ENCODE results near the gene NCOA3.
A peak's percentile ranks its signal among the peaks of the same experiment; 100 is the strongest.
"Not testable (repeated sequence)": the region's sequence is repeated elsewhere in the genome, so short reads cannot be mapped to it uniquely, and the experiment has no call there.

Gene NCOA3

GRCh38 chr20:47468290-47469050 lies 33.2 kb upstream of the NCOA3 start:
- DNase-seq: peak; percentile 46

GRCh38 chr20:47475419-47476044 lies 26.2 kb upstream of the NCOA3 start:
- DNase-seq: no peak

- DNase-seq: no peak
These were observed 25.2 kb upstream of the NCOA3 start for GRCh38 chr20:47476452-47476851.

DNA sequence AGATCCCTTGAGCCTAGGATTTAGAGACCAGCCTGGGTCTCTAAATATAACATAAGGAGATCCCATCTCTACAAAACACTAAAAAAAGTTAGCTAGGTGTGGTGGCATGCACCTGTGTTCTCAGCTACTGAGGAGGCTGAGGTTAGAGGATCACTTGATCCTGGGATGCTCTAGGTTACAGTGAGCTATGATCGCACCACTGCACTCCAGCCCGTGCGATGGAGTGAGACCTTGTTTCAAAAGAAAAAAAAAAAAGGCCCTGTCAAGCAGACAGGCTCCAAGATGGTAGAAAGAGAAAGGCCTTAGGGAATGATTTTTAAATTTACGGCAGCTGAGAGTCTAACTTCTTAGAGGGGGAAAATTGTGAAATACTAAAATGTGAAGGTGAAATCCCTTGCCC lies 22.6 kb upstream of the NCOA3 start:
- DNase-seq: no peak

DNA sequence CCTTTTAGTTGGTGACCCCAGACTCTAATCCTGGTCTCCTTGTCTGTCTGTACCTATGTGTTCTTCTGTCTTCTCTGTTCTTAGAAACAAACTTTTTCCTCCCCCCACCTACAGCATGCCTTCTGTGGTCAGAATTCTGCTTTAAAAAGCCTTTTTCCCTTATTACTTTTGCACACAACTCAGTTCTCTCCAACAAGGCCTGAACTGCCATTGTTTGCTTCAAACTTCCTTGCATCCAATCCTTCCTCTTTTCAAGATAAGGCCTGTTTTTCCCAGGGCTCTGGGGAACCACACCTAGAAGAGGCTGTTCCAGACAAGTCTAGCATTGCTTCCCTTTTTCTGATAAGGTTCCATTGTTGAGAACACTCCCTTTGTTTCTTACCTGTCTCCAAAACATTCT lies 22.2 kb upstream of the NCOA3 start:
- DNase-seq: no peak

GRCh38 chr20:47480239-47480638 lies 21.4 kb upstream of the NCOA3 start:
- no peak for DNase-seq

DNA sequence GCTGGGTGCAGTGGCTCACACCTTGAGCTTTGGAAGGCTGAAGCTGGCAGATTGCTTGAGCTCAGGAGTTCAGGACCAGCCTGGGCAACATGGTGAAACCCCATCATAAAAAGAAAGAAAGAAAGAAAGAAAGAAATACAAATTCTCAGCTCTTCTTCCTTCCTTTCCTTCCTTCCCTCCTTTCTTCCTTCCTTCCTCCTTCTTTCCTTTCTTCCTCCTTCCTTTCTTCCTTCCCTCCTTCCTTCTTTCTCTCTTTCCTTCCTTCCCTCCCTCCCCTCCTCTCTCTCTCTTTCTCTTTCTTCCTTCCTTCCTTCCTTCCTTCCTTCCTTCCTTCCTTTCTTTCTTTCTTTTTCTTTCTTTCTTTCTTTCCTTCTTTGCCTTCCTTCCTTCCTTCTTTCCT lies 21.0 kb upstream of the NCOA3 start:
- no peak for DNase-seq

DNA sequence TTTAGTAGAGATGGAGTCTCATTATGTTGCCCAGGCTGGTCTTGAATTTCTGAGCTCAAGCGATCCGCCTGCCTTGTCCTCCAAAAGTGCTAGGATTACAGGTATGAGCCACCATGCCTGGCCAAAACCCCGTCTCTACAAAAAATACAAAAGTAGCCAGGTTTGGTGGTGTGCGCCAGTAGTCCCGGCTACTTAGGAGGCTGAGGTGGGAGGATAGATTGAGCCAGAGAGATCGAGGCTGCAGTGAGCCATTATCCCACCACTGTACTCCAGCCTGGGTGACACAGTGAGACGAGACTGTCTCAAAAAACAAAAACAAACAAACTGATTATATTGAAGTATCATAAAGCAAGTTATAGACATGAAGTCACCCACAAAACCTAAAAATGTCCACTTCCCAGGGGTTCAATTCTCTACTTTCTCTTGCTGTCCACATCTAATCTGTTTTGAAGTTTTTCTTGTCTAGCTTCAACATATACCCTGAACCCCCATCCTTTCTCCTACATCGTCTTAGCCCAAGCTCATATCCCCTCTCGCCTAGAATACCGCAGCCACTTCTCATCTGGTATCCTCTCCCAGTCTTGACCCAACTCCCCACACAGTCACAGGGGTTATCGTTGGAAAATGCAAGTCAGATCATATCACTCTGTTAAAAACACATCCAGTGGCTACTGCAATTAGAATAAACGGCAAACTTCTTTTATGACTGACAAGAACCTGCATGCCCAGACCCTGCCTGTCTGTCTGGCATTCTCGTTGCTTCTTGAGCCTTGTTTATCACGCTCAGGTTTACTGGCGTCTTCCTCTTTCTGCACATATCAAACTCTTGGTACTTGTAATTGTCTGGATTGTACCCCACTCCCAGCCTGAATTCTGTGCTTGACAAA lies 20.1 kb upstream of the NCOA3 start:
- no peak for DNase-seq

- no peak for DNase-seq
These were observed 19.0 kb upstream of the NCOA3 start for GRCh38 chr20:47482705-47483104.

DNA sequence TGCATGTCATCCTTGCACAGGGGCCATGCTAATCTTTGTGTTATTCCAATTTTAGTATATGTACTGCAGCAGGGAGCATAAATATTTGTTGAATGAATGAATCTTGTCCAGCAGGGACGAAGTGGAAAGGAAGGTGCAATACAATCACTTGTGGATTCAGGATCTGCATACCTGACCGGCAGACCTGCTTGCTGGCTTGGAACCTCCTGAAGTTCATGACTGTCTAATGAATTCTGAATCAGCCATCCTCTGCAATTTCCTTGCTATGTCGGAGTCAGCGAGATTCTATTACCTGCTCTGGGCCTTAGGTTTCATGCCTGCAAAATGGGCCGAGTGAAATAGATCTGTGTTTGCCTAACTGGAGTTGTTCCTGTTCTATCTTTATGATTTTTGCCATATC lies 17.4 kb upstream of the NCOA3 start:
- DNase-seq: no peak

DNA sequence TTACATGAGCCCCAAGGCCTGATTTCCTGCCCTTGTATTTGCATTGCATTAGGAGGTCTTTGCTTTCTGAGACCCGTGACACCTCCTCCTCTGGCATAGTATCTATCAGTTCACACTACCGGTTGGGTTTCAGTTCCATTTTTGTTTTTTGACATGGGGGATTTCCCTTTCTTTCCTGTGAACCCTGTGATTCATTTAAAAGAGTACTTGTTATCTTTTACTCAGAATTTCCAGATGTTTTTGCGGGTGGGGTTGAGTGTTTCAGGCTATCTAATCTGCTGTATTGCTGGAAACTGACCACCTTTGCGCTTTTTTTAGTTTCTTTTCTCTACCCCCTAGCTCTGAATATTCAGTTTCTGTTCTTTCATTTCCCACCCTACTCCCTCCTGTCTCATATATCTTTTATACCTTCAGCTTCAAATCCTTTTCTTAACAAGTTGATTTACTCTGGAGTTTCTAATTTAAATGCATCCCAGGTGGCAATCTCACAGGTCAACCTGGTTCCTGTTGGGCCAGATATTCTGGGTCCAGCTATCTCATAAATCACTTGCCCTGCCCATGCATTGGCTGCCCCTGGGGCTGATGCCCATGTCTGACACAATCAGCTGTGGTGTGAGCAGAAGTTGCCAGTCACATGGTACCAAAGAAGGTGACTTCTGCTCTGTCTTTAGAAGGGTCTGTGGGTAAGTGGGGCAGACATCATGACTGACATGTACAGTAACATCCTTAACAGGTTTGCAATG lies 14.3 kb upstream of the NCOA3 start:
- no peak for DNase-seq

DNA sequence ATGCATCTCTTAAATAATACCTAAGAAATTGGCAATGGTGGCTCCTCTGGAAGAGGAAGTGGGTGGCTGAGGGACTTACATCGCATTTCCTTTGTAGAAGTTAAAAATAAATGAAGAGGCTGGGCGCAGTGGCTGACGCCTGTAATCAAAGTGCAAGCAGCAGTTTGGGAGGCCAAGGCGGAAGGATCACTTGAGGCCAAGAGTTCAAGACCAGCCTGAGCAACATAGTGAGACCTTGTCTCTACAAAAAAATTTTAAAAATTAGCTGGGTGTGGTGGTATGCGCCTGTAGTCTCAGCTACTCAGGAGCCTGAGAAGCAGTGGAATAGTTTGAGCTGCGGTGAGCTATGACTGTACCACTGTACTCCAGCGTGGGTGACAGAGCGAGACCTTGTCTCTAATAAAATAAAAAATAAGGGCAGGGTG lies 12.2 kb upstream of the NCOA3 start:
- no peak for DNase-seq

- no peak for DNase-seq
These were observed 10.9 kb upstream of the NCOA3 start for GRCh38 chr20:47490795-47491194.

DNA sequence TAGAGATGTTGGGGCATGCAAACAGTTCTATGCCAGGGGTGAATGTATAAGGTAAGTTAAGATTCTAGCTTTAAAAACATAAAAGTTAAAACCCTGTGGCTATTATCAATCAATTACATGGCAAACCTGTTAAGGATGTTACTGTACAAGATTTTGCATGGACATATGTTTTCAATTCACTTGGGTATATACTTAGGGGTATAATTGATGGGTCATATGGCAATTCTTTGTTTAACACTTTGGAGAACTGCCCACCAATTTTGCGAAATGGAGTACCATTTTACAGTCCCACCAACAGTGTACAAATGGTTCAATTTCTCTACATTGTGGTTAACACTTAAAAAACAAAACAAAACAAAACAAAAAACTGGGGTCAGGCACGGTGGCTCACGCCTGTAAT lies 9.4 kb upstream of the NCOA3 start:
- no peak for DNase-seq

GRCh38 chr20:47493175-47493962 lies 8.3 kb upstream of the NCOA3 start:
- no peak for DNase-seq

DNA sequence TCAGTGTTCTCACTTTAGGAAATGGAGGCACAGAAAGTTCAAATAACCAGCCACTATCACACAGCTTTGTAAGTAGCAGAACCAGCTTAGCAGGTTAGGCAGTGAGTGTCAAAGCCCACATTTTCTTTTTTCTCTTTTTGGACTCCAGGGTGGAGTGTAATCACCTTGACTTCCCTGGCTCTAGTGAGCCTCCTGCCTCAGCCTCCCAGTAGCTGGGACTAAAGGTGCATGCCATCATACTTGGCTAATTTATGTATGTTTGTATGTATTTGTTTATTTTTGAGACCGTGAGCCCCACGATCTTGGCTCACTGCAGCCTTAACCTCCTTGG lies 7.8 kb upstream of the NCOA3 start:
- no peak for DNase-seq

GRCh38 chr20:47494606-47495005 lies 7.1 kb upstream of the NCOA3 start:
- DNase-seq: not testable (repeated sequence)

GRCh38 chr20:47496118-47496517 lies 5.6 kb upstream of the NCOA3 start:
- no peak for DNase-seq

DNA sequence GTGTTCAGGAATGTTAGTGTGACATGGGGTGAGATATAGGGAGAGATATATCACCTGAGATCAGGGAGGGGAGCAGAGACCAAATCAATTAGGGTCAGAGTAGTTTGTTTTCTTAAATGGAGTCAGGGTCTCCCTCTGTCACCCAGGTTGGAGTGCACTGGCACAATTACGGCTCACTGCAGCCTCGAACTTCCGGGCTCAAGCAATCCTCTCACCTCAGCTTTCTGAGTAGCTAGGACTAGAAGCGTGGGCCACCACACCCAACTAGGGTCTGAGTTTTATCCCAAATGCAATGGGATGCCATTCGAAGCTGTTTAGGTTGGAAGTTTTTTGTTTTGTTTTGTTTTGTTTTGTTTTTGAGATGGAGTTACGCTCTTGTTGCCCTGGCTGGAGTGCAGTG lies 3.1 kb upstream of the NCOA3 start:
- no peak for DNase-seq

DNA sequence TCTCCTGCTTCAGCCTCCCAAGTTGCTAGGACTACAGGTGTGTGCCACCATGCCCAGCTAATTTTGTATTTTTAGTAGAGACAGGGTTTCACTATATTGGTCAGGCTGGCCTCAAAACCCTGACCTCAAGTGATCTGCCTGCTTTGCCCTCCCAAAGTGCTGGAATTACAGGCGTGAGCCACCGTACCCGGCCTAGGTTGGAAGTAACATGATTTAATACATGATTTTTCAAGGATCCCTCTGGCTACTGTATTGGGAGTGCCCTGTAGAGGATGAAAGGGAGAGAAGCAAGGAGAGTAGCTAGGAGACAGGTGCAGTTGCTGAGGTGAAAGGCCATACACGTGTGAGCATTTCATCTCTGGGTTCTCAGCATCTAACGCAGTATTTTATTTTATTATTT lies 2.6 kb upstream of the NCOA3 start:
- DNase-seq: no peak

DNA sequence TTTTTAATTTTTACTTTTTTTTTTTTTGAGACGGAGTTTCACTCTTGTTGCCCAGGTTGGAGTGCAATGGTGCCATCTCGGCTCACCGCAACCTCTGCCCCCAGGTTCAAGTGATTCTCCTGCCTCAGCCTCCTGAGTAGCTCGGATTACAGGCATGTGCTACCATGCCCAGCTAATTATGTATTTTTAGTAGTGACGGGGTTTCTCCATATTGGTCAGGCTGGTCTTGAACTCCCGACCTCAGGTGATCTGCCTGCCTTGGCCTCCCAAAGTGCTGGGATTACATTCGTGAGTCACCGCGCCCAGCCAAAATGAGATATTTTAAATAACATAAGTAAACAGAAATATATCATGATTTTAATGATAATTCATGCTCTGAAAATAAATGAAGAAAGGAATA lies 1.6 kb upstream of the NCOA3 start:
- not testable (repeated sequence) for DNase-seq

- no peak for DNase-seq
These were observed 1.1 kb upstream of the NCOA3 start for GRCh38 chr20:47500554-47500953.

- DNase-seq: no peak
These were observed 588 bp upstream of the NCOA3 start for GRCh38 chr20:47501116-47501481.

Data from GF-D8 (cell line).